ENCODE measurements around the gene LRP2.
"Not testable (repeated sequence)": the region's sequence is repeated elsewhere in the genome, so short reads cannot be mapped to it uniquely, and the experiment has no call there.

The LRP2 gene

GRCh38 chr2:169146220-169146619, 216.1 kb downstream of the LRP2 start:
- Histone ChIP-seq H3K9me3 (ENCODE audit: low read depth, low read length) (no peaks in the 10 kb centered on the region), H3K9ac (ENCODE audit: insufficient read length) (no peak overlapping the region), H3K36me3 (ENCODE audit: insufficient read depth, low read length) (no peaks in the 10 kb centered on the region), H3K27ac (no peak overlapping the region), H3K4me3 (no peak overlapping the region)
- no peak for DNase-seq (ENCODE audit: low read depth, low spot score)
- no peak for TF ChIP-seq POLR2AphosphoS5 (IDR thresholded peaks at IDR 0.05; ENCODE audit: borderline replicate concordance, low read depth, low read length)

GRCh38 chr2:169143998-169144397, 218.3 kb downstream of the LRP2 start:
- Histone ChIP-seq H3K36me3 (ENCODE audit: insufficient read depth, low read length) (no peaks in the 10 kb centered on the region), H3K9me3 (ENCODE audit: low read depth, low read length) (no peaks in the 10 kb centered on the region), H3K27ac (no peak overlapping the region), H3K4me3 (no peak overlapping the region), H3K9ac (ENCODE audit: insufficient read length) (no peak overlapping the region)
- no peak for DNase-seq (ENCODE audit: low read depth, low spot score)
- no peak for TF ChIP-seq FOXP2 (optimal IDR thresholded peaks at IDR 0.05; ENCODE audit: control extremely low read depth, extremely low read length, insufficient read depth)
- no peak for TF ChIP-seq EZH2 (IDR thresholded peaks at IDR 0.05)
- TF ChIP-seq POLR2AphosphoS5 (IDR thresholded peaks at IDR 0.05; ENCODE audit: borderline replicate concordance, low read depth, low read length): no peak

DNA sequence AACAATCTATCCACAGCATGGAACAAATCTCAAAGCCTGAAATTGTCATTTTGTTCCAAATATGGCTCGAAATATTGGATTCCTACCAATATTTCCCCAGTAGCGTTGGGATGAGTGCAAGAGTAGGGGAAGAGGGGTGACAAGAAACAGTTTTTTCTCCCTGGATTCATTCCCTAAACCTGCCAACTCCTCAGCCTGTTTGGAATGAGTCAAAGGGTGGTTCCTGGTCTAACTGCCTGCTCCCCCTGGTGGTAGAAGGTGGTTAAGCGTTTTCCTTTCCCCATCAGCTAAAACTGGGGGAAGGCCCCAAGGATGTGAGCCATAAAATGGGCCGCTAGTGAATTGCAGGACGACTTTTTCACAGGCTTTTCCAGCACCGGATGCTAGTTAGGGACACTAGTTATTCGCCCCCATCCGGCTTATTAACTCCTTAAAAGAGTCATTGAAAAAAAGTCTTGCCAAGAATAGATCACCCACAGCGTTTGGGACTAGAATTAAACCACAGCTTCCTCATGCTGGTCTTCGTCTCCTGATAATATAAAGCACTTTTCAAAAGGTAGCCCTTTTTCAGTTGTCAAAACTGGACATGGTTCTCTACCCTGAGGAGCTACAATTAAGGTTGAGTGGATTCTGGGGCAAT, 220.5 kb downstream of the LRP2 start:
- no peak for DNase-seq (ENCODE audit: low read depth, low spot score)
- no peak for TF ChIP-seq FOXP2 (optimal IDR thresholded peaks at IDR 0.05; ENCODE audit: control extremely low read depth, extremely low read length, insufficient read depth)
- no peak for TF ChIP-seq EZH2 (IDR thresholded peaks at IDR 0.05)
- TF ChIP-seq POLR2AphosphoS5 (IDR thresholded peaks at IDR 0.05; ENCODE audit: borderline replicate concordance, low read depth, low read length): no peak

DNA sequence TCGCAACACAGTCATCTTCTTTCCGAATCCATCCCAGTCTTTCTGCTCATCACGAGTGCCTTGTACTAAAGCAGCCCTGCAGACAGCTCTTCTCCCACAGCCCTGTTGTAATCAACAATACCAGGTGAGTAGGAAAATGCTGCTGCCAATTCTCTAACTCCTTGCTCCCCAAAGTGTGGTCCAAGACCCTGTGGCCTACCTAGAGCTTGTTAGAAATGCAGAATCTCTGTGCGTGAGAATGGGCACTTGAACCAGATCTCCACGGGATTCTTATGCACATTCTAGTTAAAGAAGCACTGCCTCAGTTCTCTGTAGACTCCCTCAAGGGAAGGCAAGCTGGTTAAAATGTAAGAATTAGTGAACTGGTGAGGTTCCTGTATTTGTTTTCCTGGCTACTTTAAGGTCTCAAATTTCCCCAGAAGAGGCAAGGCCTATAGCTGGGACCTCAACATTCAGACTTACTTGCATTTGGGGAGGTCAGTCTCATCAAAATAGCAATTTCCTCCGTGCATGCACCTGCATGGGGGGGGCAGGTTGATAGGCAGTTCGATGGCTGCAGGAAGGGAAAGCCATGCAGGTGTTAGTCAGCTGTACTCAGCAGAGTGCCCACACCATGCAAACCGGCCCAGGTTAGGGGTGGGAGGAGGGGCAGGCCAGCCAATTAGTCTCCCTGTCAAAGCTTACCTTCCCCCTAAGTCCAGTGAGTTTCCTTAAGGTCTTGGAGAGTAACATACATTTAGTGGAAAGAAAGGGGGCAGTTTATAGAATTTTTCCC, 222.2 kb downstream of the LRP2 start:
- Histone ChIP-seq H3K27ac (no peak overlapping the region), H3K4me3 (no peak overlapping the region), H3K9me3 (ENCODE audit: low read depth, low read length) (no peaks in the 10 kb centered on the region), H3K36me3 (ENCODE audit: insufficient read depth, low read length) (no peaks in the 10 kb centered on the region), H3K9ac (ENCODE audit: insufficient read length) (no peak overlapping the region)
- no peak for DNase-seq (ENCODE audit: low read depth, low spot score)
- TF ChIP-seq EZH2 (IDR thresholded peaks at IDR 0.05): no peak
- no peak for TF ChIP-seq POLR2AphosphoS5 (IDR thresholded peaks at IDR 0.05; ENCODE audit: borderline replicate concordance, low read depth, low read length)
- no peak for TF ChIP-seq FOXP2 (optimal IDR thresholded peaks at IDR 0.05; ENCODE audit: control extremely low read depth, extremely low read length, insufficient read depth)

More for the DNA sequence above, 220.5 kb downstream of the LRP2 start:
- H3K36me3 ChIP-seq (ENCODE audit: insufficient read depth, low read length): no peaks in the 10 kb centered on the region
- no peak overlapping the region for H3K4me3 ChIP-seq
- H3K9me3 ChIP-seq (ENCODE audit: low read depth, low read length): no peaks in the 10 kb centered on the region
- H3K27ac ChIP-seq: no peak overlapping the region
- no peak overlapping the region for H3K9ac ChIP-seq (ENCODE audit: insufficient read length)

- Histone ChIP-seq H3K4me3 (no peak overlapping the region), H3K36me3 (ENCODE audit: insufficient read depth, low read length) (no peaks in the 10 kb centered on the region), H3K9me3 (ENCODE audit: low read depth, low read length) (no peaks in the 10 kb centered on the region), H3K9ac (ENCODE audit: insufficient read length) (no peak overlapping the region), H3K27ac (no peak overlapping the region)
- TF ChIP-seq EZH2 (IDR thresholded peaks at IDR 0.05): no peak
- no peak for TF ChIP-seq POLR2AphosphoS5 (IDR thresholded peaks at IDR 0.05; ENCODE audit: borderline replicate concordance, low read depth, low read length)
- no peak for TF ChIP-seq FOXP2 (optimal IDR thresholded peaks at IDR 0.05; ENCODE audit: control extremely low read depth, extremely low read length, insufficient read depth)
- no peak for DNase-seq (ENCODE audit: low read depth, low spot score)
These were observed 223.2 kb downstream of the LRP2 start for GRCh38 chr2:169139145-169139544.

GRCh38 chr2:169137924-169138323, 224.4 kb downstream of the LRP2 start:
- Histone ChIP-seq H3K27ac (no peak overlapping the region), H3K36me3 (ENCODE audit: insufficient read depth, low read length) (no peaks in the 10 kb centered on the region), H3K9ac (ENCODE audit: insufficient read length) (no peak overlapping the region), H3K9me3 (ENCODE audit: low read depth, low read length) (no peaks in the 10 kb centered on the region), H3K4me3 (no peak overlapping the region)
- no peak for DNase-seq (ENCODE audit: low read depth, low spot score)
- TF ChIP-seq FOXP2 (optimal IDR thresholded peaks at IDR 0.05; ENCODE audit: control extremely low read depth, extremely low read length, insufficient read depth) (no peak), POLR2AphosphoS5 (IDR thresholded peaks at IDR 0.05; ENCODE audit: borderline replicate concordance, low read depth, low read length) (no peak), EZH2 (IDR thresholded peaks at IDR 0.05) (no peak)

DNA sequence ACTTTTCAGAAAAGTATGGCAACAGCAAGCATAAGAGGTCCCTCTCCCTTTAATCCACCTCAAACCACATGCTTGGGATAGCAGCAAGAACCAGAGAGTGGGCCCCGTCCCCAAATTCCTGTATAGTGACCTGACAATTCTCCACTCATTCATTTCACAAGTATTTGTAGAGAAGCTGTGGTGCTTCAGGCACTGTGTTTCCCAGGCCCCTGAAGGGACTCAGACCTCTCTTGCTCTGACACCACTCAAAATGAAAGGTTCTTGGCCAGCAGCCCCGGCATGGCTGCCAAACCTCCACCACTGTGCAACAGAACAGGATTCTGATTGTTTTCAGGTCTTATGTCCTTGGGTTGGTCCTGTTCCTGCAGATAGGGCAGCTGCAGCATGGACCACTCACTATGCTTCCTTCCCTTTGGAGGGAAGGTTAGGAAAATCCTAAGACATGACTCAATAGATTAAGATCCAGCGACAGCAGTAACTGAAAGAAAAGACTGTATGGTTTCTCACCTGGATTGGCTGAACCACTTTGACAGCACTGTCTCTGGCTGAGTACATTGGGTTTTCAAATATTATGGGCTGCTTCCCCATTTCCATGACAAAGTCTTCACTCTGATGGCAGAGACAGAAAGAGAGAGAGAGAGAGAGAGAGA, 225.3 kb downstream of the LRP2 start:
- TF ChIP-seq FOXP2 (optimal IDR thresholded peaks at IDR 0.05; ENCODE audit: control extremely low read depth, extremely low read length, insufficient read depth) (no peak), EZH2 (IDR thresholded peaks at IDR 0.05) (no peak), POLR2AphosphoS5 (IDR thresholded peaks at IDR 0.05; ENCODE audit: borderline replicate concordance, low read depth, low read length) (no peak)

DNA sequence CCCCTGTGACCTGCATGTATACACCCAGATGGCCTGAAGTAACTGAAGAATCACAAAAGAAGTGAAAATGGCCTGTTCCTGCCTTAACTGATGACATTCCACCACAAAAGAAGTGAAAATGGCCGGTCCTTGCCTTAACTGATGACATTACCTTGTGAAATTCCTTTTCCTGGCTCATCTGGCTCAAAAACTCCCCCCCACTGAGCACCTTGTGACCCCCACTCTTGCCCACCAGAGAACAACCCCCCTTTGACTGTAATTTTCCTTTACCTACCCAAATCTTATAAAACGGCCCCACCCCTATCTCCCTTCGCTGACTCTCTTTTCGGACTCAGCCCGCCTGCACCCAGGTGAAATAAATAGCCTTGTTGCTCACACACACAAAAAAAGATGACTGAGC, 225.9 kb downstream of the LRP2 start:
- not testable (repeated sequence) for DNase-seq (ENCODE audit: low read depth, low spot score); H3K27ac ChIP-seq; H3K9me3 ChIP-seq (ENCODE audit: low read depth, low read length); H3K4me3 ChIP-seq; H3K36me3 ChIP-seq (ENCODE audit: insufficient read depth, low read length); H3K9ac ChIP-seq (ENCODE audit: insufficient read length)

More for the DNA sequence above, 225.3 kb downstream of the LRP2 start:
- no peak for DNase-seq (ENCODE audit: low read depth, low spot score)
- no peak overlapping the region for H3K27ac ChIP-seq
- H3K36me3 ChIP-seq (ENCODE audit: insufficient read depth, low read length): no peaks in the 10 kb centered on the region
- no peaks in the 10 kb centered on the region for H3K9me3 ChIP-seq (ENCODE audit: low read depth, low read length)
- H3K9ac ChIP-seq (ENCODE audit: insufficient read length): no peak overlapping the region
- no peak overlapping the region for H3K4me3 ChIP-seq

DNA sequence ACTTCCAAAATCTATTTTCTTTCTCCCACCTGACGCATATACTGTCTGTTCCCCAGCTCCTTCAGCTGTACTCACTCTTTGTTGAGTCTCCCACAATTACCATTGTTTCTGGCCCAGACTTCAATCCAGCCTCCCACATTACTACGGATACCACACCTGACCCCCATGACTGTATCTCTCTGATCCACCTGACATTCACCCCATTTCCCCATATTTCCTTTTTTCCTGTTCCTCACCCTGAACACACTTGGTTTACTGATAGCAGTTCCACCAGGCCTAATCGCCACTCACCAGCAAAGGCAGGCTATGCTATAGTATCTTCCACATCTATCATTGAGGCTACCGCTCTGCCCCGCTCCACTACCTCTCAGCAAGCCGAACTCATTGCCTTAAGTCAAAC, 228.1 kb downstream of the LRP2 start:
- not testable (repeated sequence) for H3K9ac ChIP-seq (ENCODE audit: insufficient read length); H3K27ac ChIP-seq; H3K36me3 ChIP-seq (ENCODE audit: insufficient read depth, low read length); DNase-seq (ENCODE audit: low read depth, low spot score); H3K4me3 ChIP-seq; H3K9me3 ChIP-seq (ENCODE audit: low read depth, low read length)

Measured in SK-N-MC (cell line).